ENCODE results near the gene GRK4. TPM values are rescaled to one million over a fixed set of nuclear protein-coding genes. Genes with fewer than 3 reads are reported as not detected.

GRK4 gene
- total and polyA plus RNA-seq, 2 of the 8 experiments (the other 6 are each of a cell fraction or from before 2014, with no cell fraction given), result 0.77 to 1.8 TPM

DNA sequence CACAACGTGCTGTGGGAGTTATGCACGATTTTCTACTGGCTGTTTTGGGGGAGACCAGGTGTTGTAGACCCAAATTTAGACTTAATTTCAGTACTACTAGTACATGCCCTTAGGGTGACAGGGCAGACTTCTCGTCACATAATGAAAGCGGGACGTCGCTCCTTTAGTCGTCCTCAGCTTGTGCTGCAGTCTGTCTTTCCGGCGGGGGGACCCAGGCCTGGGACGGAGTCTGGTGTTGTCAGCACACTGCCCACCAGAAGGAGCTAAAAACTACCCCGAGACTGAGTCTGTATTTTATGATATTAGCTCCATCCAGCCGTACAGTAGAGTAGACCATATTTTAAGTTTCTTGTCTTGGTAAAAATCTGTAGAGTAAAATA is 35.7 kb upstream of the GRK4 start:
- Histone ChIP-seq H4K20me1 (replicated peaks in 1 of 2; ENCODE audit: control insufficient read depth in 1 of 2, insufficient read depth in 2 of 2, low read length in 2 of 2) (peaks cover 4 to 17% of the 10 kb centered on the region in 2 experiments), H3K4me3 (ENCODE audit: extremely low read depth in 1 of 4, insufficient read depth in 2 of 4, low read depth in 3 of 4, low read length in 4 of 4) (no peak overlapping the region), H3K9me3 (ENCODE audit: insufficient read depth in 2 of 2, low read depth in 1 of 2, low read length in 1 of 2) (peaks cover 0 to 8% of the 10 kb centered on the region in 2 experiments; a peak in 1 of 4 replicates), H3K4ac (replicated peaks; ENCODE audit: insufficient read length, low read depth, low read length) (no peak overlapping the region), H3K4me2 (ENCODE audit: insufficient read depth in 1 of 2, low read depth in 2 of 2, low read length in 2 of 2) (no peak overlapping the region), H2BK20ac (ENCODE audit: low read length) (no peak overlapping the region), H3K18ac (ENCODE audit: extremely low read depth, low read length) (no peak overlapping the region), H3K4me1 (replicated peaks in 1 of 4; ENCODE audit: control insufficient read depth in 3 of 4, insufficient read depth in 4 of 4, low read length in 3 of 4) (peaks cover 3 to 12% (median 7%) of the 10 kb centered on the region in 4 experiments; a peak in 6 of 7 replicates), H2BK120ac (replicated peaks; ENCODE audit: low read depth, low read length) (no peak overlapping the region), H2AK5ac (ENCODE audit: low read depth, low read length) (no peak overlapping the region), H2BK12ac (ENCODE audit: low read depth, low read length) (no peak overlapping the region), H3K14ac (ENCODE audit: insufficient read length) (no peak overlapping the region), H2AFZ (ENCODE audit: low read length) (no peak overlapping the region), H2BK5ac (ENCODE audit: low read depth, low read length) (no peak overlapping the region), H3K79me1 (ENCODE audit: low read depth, low read length) (peaks cover 2% of the 10 kb centered on the region), H4K91ac (replicated peaks; ENCODE audit: insufficient read length, low read length) (no peak overlapping the region), H3K27ac (ENCODE audit: low read depth, low read length) (no peak overlapping the region), H3K23ac (ENCODE audit: insufficient read length) (no peak overlapping the region), H3K56ac (replicated peaks; ENCODE audit: insufficient read length, low read depth, low read length) (no peak overlapping the region), H2BK15ac (ENCODE audit: low read length) (no peak overlapping the region), H3K79me2 (ENCODE audit: control insufficient read depth in 1 of 2, insufficient read depth in 2 of 2, low read length in 2 of 2) (no peaks in the 10 kb centered on the region; a peak in 2 of 4 replicates), H3K9ac (replicated peaks in 1 of 4; ENCODE audit: extremely low read depth in 1 of 4, low read depth in 3 of 4, low read length in 3 of 4) (no peak overlapping the region), H3K36me3 (ENCODE audit: control insufficient read depth in 2 of 4, insufficient read depth in 4 of 4, low read length in 3 of 4) (peaks cover 4 to 35% (median 24%) of the 10 kb centered on the region in 4 experiments), H4K5ac (ENCODE audit: insufficient read length, low read depth, low read length) (no peak overlapping the region), H3K27me3 (replicated peaks in 1 of 4; ENCODE audit: control insufficient read depth in 3 of 4, extremely low read depth in 1 of 4, insufficient read depth in 3 of 4, low read length in 3 of 4) (no peaks in the 10 kb centered on the region), H4K8ac (ENCODE audit: extremely low read depth, insufficient read depth, low read length) (no peak overlapping the region), H3K23me2 (ENCODE audit: low read depth, low read length) (no peaks in the 10 kb centered on the region)
- FAIRE-seq (no peak), DNase-seq (ENCODE audit: low read depth in 1 of 2, low spot score in 2 of 2) (no peak)
- 91% methylated on average over 12 of the region's 12 CpGs; no CpG with 5 or more reads in 1 of the 2 experiments for WGBS, 2 experiments (ENCODE audit: extremely low coverage in 1 of 2, insufficient coverage in 1 of 2, insufficient read length in 1 of 2, insufficient replicate concordance in 2 of 2, low coverage in 1 of 2, low lambda C conversion rate in 2 of 2, missing lambda C conversion rate in 1 of 2)
- ChIA-PET CTCF (ENCODE audit: partially characterized antibody) (interaction anchor here (0.8 to 1.1 kb wide), 3 partner anchors 9 to 21 kb away, joined by 3 to 4 read pairs (median 3); no protein-coding TSS in a partner anchor), POLR2A (ENCODE audit: partially characterized antibody) (interaction anchor here (1.1 to 5.7 kb wide), 2 partner anchors 10 to 17 kb away, joined by 3 to 45 read pairs; no protein-coding TSS in a partner anchor)
- no peak for TF ChIP-seq YY1 (IDR thresholded peaks at IDR 0.05; ENCODE audit: low read depth, low read length)
- TF ChIP-seq ATF3 (IDR thresholded peaks at IDR 0.05; ENCODE audit: insufficient read depth, low read depth, low read length), result no peak
- no peak for TF ChIP-seq SRF (IDR thresholded peaks at IDR 0.05; ENCODE audit: low read depth, low read length)
- TF ChIP-seq KDM4A (IDR thresholded peaks at IDR 0.05; ENCODE audit: low read depth, low read length, severe bottlenecking), result no peak
- no peak for TF ChIP-seq CHD2 (IDR thresholded peaks at IDR 0.05; ENCODE audit: low read length)
